Upper lobe of left lung (tissue), 6 donors: ENCODE measurements around the gene SDF2L1. TPM values are rescaled to one million over a fixed set of nuclear protein-coding genes. Genes with fewer than 3 reads are reported as not detected.

ENCODE experiments used
- ATAC-seq, 2 donors: fragments of 200-7000 bp; cut with Tn5 transposase; one replicate each; pipeline ENCODE4 v1.9.1; 2022; ENCODE audit warnings: mild to moderate bottlenecking in 2 of 2, moderate library complexity in 2 of 2; ENCODE audit not compliant: low FRiP score in 2 of 2
- DNase-seq, 2 donors: peaks; one replicate each; pipeline ENCODE4 v3.0.0-alpha.2; 2019 to 2020
- H3K27ac ChIP-seq, 4 donors: fragments of 200-600 bp; sonication (generic); one replicate each; pipeline ENCODE4 v1.5.1; 2016 to 2019
- H3K27me3 ChIP-seq, 4 donors: fragments of 200-600 bp; sonication (generic); one replicate each; pipeline ENCODE4 v1.5.1; 2017 to 2019
- H3K36me3 ChIP-seq, 4 donors: fragments of 200-600 bp; sonication (generic); one replicate each; pipeline ENCODE4 v1.5.1; 2016 to 2019
- H3K4me1 ChIP-seq, 4 donors: fragments of 200-600 bp; sonication (generic); one replicate each; pipeline ENCODE4 v1.5.1; 2018 to 2019
- H3K4me3 ChIP-seq, 4 donors: fragments of 200-600 bp; sonication (generic); one replicate each; pipeline ENCODE4 v1.5.1; 2017 to 2019; ENCODE audit warnings: mild to moderate bottlenecking in 2 of 4, moderate library complexity in 1 of 4
- H3K9me3 ChIP-seq, 4 donors: fragments of 200-600 bp; sonication (generic); one replicate each; pipeline ENCODE4 v1.5.1; 2018 to 2019
- CTCF ChIP-seq, 6 experiments: fragments of 450-650 bp in 4 of 6; fragments of 200-600 bp in 2 of 6; sonication (generic) in 2 of 6; IDR thresholded peaks; one replicate each; pipeline ENCODE4 v1.5.1; 2016 to 2019; ENCODE audit warnings: antibody characterized with exemption in 6 of 6
- EP300 ChIP-seq, 4 donors: sonication (generic); formaldehyde crosslinking; IDR thresholded peaks; one replicate each; pipeline ENCODE4 v1.5.1; 2017; ENCODE audit warnings: antibody characterized with exemption in 4 of 4, control low read depth in 2 of 4
- POLR2A ChIP-seq, 4 donors: fragments of 450-650 bp; IDR thresholded peaks; one replicate each; pipeline ENCODE4 v1.5.1; 2016 to 2017; ENCODE audit warnings: antibody characterized with exemption in 4 of 4, mild to moderate bottlenecking in 2 of 4
- POLR2AphosphoS5 ChIP-seq, 2 donors: sonication (generic); formaldehyde crosslinking; IDR thresholded peaks; one replicate each; pipeline ENCODE4 v1.5.1; 2017; ENCODE audit warnings: antibody characterized with exemption in 2 of 2
- WGBS, 2 donors: methylation state at CpG; one replicate each; pipeline ENCODE4 v1.1.5; 2017 to 2018; 5-methylcytosine and 5-hydroxymethylcytosine counted together
- total RNA-seq, 6 donors: library from RNA; depleted of rRNA in 4 of 6; stranded (reverse); fragments of >200 nt in 4 of 6; gene quantifications; one replicate each; pipeline versions ENCODE4 v1.1.0 to v1.2.1, GENCODE V29; 2016 to 2021
- donor health status: DM: no; HTN: no; CAD: no; lungs with moderate emphysema.
- donor health status: DM: no; HTN: yes; CAD: no; lungs with severe emphysema.

Gene SDF2L1
- total RNA-seq, 6 donors from 2014 or later, result 3.1 to 73.1 (median 38.9) TPM

GRCh38 chr22:21598302-21598701 is 43.8 kb upstream of the SDF2L1 start:
- DNase-seq (no peak), ATAC-seq (no peak)
- Histone ChIP-seq H3K27ac (no peak overlapping the region), H3K27me3 (no peaks in the 10 kb centered on the region), H3K9me3 (no peaks in the 10 kb centered on the region), H3K4me1 (peaks cover 0 to 7% (median 2%) of the 10 kb centered on the region in 4 donors), H3K36me3 (peaks cover 11 to 39% (median 27%) of the 10 kb centered on the region in 4 donors), H3K4me3 (no peak overlapping the region)
- TF ChIP-seq EP300 (IDR thresholded peaks at IDR 0.05), result no peak
- TF ChIP-seq POLR2AphosphoS5 (IDR thresholded peaks at IDR 0.05), result no peak
- TF ChIP-seq POLR2A (IDR thresholded peaks at IDR 0.05), result no peak
- no peak for TF ChIP-seq CTCF (IDR thresholded peaks at IDR 0.05)
- 87 to 90% methylated on average over 3 of the region's 3 CpGs for WGBS, 2 donors

- no peak for DNase-seq
- no peak overlapping the region for H3K27ac ChIP-seq
- no peaks in the 10 kb centered on the region for H3K9me3 ChIP-seq
- H3K4me1 ChIP-seq, result peaks cover 0 to 6% (median 2%) of the 10 kb centered on the region in 4 donors
- no peak for ATAC-seq
- H3K4me3 ChIP-seq, result no peak overlapping the region
- TF ChIP-seq POLR2AphosphoS5 (IDR thresholded peaks at IDR 0.05) (no peak), CTCF (IDR thresholded peaks at IDR 0.05) (no peak), POLR2A (IDR thresholded peaks at IDR 0.05) (no peak), EP300 (IDR thresholded peaks at IDR 0.05) (no peak)
- H3K36me3 ChIP-seq, result peaks cover 6 to 29% (median 18%) of the 10 kb centered on the region in 4 donors
- WGBS, 2 donors, result 85% methylated on average over 6 of the region's 6 CpGs
- H3K27me3 ChIP-seq, result no peaks in the 10 kb centered on the region
These were observed 42.8 kb upstream of the SDF2L1 start for GRCh38 chr22:21599053-21599893.

- H3K36me3 ChIP-seq, result no peaks in the 10 kb centered on the region
- no peaks in the 10 kb centered on the region for H3K9me3 ChIP-seq
- peaks cover 3 to 17% (median 6%) of the 10 kb centered on the region in 4 donors for H3K4me1 ChIP-seq
- no peak for DNase-seq
- H3K4me3 ChIP-seq, result no peak overlapping the region
- 93 to 94% methylated on average over 6 of the region's 6 CpGs for WGBS, 2 donors
- H3K27ac ChIP-seq, result no peak overlapping the region
- TF ChIP-seq CTCF (IDR thresholded peaks at IDR 0.05) (no peak), POLR2AphosphoS5 (IDR thresholded peaks at IDR 0.05) (no peak), EP300 (IDR thresholded peaks at IDR 0.05) (no peak), POLR2A (IDR thresholded peaks at IDR 0.05) (no peak)
- no peak for ATAC-seq
- H3K27me3 ChIP-seq, result no peaks in the 10 kb centered on the region
These were observed 39.5 kb upstream of the SDF2L1 start for GRCh38 chr22:21602579-21602978.

- ATAC-seq (no peak), DNase-seq (no peak)
- TF ChIP-seq POLR2AphosphoS5 (IDR thresholded peaks at IDR 0.05) (no peak), POLR2A (IDR thresholded peaks at IDR 0.05) (no peak), EP300 (IDR thresholded peaks at IDR 0.05) (no peak), CTCF (IDR thresholded peaks at IDR 0.05) (no peak)
- no peaks in the 10 kb centered on the region for H3K9me3 ChIP-seq
- no peaks in the 10 kb centered on the region for H3K27me3 ChIP-seq
- WGBS, 2 donors, result 93 to 95% methylated on average over 9 of the region's 9 CpGs
- no peak overlapping the region for H3K27ac ChIP-seq
- peaks cover 1 to 17% (median 5%) of the 10 kb centered on the region in 4 donors for H3K4me1 ChIP-seq
- H3K36me3 ChIP-seq, result no peaks in the 10 kb centered on the region
- H3K4me3 ChIP-seq, result no peak overlapping the region
These were observed 38.1 kb upstream of the SDF2L1 start for GRCh38 chr22:21603973-21604372.
